Effector CD4-positive, alpha-beta T cell (primary cell): ENCODE measurements around the gene SHQ1.
A peak's percentile ranks its signal among the peaks of the same experiment; 100 is the strongest.

Source experiments
- DNase-seq: peaks from one replicate; pipeline ENCODE4 v3.0.0-alpha.2; 2020
- total RNA-seq: gene quantifications from one replicate; lab custom pipeline; 2026; lab: John Stamatoyannopoulos, UW

SHQ1 gene
- 17.4 reads per million, percentile 44 among the genes with 10 or more reads in this experiment for total RNA-seq

DNA sequence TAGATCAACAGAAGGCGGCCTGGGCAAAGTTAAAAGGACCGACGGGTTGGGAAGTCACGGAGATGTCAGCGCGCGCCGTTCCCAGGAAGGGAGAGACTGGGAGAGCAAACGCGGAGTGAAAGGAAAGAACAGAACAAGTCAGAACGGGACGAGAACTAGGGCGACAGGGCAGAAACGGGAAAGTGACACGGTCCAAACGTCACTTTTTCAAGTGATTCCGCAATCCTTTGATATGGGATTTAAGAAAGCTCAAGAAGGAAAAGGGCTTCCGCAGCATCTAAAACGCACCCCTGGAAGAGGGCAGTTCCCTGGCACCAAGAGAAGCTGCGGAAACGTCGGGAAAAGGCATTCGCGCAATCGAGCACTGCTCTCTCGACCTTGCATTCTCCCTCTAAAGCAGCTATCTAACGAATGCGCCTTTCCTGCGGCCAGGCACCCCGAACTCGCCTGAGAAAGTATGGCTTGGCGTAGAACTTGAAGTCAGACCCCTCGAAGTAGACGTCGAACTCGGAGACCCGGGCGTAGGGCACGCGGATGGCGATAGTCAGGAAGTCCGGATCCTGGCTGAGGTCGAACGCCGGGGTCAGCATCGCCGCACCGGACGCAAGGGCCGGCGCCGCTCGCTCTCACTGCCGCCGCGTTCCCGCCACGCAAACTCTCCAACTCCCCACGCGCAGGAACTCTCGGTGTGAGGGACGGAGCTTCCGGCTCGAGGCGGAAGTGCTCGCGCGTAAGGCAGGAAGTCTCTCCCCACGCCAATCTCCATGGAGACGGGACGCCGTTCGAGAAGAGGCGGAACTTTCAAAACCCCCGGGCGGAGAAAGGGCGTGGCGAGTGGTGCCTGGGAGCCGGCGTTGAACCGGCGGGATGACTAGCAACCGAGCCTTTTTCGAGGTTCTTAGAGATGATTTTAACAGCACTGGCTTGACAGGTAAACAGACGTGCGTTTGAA, at the start of gene SHQ1:
TSS of gene SHQ1 (minus strand) at position 695 of the 952 bp plus-strand sequence. CDS start at position 590, 105 bp downstream.
- peak; percentile 93 for DNase-seq

GRCh38 chr3:72897758-72898007, 49.4 kb upstream of the SHQ1 start:
- no peak for DNase-seq

GRCh38 chr3:72896996-72897757, 48.9 kb upstream of the SHQ1 start:
- no peak for DNase-seq

DNA sequence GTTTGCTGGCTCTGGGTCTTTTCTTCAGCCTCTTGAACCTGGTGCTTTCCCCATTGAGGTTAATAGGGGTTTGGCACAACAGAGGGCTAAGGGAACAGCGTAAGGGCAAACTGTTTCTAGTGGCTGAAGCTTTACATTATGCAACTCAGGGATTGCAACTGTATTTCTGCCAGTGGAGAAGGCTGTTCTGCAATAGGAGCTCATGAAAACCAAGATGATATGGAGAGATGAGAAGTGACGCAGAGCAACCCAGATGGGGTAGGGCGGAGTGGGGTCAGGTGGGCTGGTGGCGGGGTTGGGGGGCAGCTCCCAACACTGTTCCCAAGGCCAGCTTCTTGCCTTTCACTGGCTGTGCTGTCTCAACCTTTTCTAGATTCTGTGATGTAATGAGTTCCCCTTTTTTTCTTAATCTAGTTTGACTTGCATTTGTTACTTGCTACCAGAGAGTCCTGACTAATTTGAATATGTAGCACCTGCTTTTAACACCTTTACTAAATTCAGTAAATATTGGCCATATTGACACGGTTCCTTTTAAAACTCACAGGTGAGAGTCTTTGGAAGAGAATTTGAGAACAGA, 46.8 kb upstream of the SHQ1 start:
- no peak for DNase-seq

GRCh38 chr3:72892870-72893269, 44.6 kb upstream of the SHQ1 start:
- DNase-seq = no peak

DNA sequence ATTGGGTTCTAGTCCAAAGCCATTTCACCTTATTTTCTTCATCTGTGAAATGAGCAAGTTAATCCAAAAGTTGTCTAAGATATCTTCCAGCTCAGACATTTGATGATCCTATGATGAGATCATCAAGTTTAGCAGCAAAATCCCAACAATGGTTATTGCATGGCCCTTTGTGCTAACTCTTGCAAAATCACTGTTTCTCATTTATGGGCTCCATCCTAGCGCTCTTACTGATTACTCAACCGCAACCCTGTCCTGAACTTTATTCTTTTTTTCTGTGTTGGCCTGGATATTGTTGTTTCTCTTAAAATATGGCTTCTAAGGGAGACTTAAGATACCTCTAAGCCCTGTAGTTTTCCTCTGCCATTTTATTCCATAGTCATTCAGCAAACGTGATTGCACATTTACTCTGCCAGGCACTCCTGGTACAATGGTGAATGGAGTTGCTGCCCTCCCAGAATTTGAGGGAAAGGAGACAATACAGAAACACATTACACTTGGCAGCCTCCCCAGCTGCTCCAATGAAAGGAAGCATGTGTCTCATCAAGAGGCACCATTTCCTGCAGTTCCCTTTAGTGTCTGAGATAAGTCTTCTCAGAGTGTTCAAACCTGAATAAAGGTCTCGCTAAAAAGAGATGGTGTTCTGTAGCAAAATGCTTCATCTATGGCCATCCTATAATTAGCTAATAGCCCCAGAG, 44.0 kb upstream of the SHQ1 start:
- no peak for DNase-seq

DNA sequence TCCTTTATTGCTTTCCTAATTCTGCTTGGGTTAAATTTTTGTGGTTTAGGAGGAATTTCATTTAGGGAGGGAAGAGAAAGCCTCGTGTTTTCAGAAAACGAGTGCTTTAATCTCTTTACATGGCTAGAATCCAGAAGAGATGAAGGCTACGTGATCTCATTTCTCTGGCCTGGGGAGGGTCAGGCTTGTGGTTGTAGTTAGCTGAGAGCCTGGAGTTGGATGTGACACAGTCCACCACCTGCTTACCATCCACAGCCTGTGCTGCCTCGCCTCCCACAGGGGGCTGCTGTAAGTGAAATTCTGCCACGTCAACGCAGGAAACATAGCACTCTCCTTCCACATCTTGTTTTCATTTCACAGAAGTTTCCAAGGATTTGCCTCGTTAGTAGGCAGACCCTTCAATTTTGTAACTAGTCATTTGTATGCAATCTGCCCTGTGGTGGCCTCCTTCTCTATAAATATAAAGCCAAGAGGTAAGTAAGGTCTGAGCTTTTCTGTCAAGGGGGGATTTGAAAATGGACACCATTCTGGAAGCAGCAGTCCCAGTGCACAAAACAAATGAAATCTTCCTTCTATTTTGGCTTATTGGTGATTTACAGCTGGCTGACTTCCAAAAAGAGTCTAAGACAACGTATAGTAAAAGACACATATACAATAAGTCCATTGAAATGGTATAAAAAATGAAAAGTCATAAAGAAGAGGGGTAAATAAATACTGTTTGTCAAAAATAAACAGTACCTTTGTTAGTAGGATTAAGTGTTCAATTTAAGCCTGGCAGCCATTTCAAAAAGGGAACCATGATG, 43.0 kb upstream of the SHQ1 start:
- DNase-seq = no peak

DNA sequence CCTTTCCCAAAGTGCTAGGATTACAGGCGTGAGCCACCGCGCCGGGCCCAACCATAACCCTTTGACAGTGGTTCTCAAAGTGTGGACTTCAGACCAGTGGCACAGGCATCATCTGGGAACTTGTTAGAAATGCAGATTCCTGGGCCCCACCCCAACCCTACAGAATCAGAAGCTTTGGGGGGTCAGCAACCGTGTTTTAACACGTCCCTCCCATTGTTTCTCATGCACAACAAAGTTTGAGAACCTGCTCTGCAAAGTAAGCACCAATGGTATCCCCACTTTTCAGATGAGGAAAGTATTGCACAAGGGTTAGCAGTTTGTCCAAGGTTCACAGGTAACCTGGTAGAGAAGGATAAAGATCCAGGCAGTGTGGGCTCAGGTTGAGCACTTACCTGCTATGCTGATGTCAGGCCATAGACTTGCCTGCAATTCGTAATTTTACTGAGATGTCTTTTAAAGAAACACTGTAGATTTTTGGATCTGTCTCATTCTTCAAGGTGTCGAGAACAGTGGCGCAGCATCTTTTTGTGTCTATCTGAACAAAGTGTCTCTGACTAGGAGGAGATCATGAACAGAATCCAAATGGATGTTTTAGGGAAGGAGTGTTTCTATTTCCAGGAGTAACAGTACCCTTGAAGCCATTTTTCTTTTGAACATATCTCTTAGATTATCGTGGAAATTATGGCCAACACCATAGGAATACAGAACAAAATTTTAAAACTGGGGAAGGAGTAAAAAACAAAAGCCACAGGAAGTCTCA, 42.1 kb upstream of the SHQ1 start:
- DNase-seq = no peak

GRCh38 chr3:72889310-72890165, 41.3 kb upstream of the SHQ1 start:
- DNase-seq = no peak

GRCh38 chr3:72888546-72889309, 40.5 kb upstream of the SHQ1 start:
- no peak for DNase-seq

- DNase-seq = no peak
Observed at GRCh38 chr3:72887705-72888545, 39.7 kb upstream of the SHQ1 start, which contains the start of gene GXYLT2. Gene GXYLT2 (plus strand): TSS chr3:72888046. CDS start chr3:72888234, 188 bp downstream.

DNA sequence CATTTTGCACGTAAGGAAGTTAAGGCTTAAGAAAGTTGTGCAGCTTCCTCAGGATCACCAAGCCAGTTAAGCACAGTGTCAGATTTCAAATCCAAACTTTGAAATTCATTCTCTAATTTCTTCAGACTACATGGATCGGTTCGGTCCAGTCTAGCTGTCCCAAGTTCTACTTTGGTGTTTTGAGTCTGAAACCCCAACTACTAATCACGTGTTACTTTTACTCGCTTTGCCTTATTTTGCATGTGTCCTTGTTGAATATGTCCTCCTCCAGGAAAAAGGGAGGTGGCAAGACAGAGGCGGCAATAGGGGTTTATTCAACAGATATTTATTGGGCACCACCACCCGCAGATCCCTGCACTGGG, 39.1 kb upstream of the SHQ1 start:
- DNase-seq = no peak

DNA sequence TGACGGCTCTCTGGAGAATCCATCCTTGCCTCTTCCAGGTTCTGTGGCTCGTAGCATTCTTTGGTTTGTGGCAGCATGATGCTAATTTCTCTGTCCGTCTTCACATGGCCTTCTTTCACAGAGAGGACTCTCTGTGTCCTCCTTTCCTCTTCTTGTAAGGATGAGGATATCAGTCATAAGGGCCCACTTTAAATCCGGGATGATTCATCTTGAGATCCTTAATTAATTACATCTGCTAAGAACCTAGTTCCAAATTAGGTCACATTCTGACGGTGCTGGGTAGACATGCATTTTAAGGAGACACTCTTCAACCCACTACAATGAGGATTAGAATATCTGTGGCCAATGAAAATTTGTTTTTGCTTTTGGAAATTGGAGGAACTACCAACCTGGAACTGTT, 23.9 kb upstream of the SHQ1 start:
- no peak for DNase-seq

- DNase-seq = no peak
Observed at GRCh38 chr3:72862314-72863090, 14.3 kb upstream of the SHQ1 start.

GRCh38 chr3:72860846-72861245, 12.6 kb upstream of the SHQ1 start:
- DNase-seq = no peak

- no peak for DNase-seq
Observed at GRCh38 chr3:72860053-72860452, 11.8 kb upstream of the SHQ1 start.

GRCh38 chr3:72855001-72855400, 6.8 kb upstream of the SHQ1 start:
- DNase-seq = no peak

GRCh38 chr3:72848703-72849081, 447 bp upstream of the SHQ1 start:
- DNase-seq = peak; percentile 31
